Measurements from ENCODE around the gene KIF17.
"Not testable (repeated sequence)": the region's sequence is repeated elsewhere in the genome, so short reads cannot be mapped to it uniquely, and the experiment has no call there.

KIF17 gene

GRCh38 chr1:20682571-20683236 lies 35.1 kb downstream of the KIF17 start:
- Histone ChIP-seq H3K4me1 (ENCODE audit: control insufficient read depth, insufficient read depth, low read length) (no peaks in the 10 kb centered on the region), H3K4me2 (ENCODE audit: low read length) (no peak overlapping the region), H3K9ac (ENCODE audit: low read depth, low read length) (no peak overlapping the region), H3K36me3 (ENCODE audit: insufficient read depth, low read length) (no peaks in the 10 kb centered on the region), H3K4me3 (ENCODE audit: low read length) (no peak overlapping the region), H3K9me3 (replicated peaks; ENCODE audit: low read length) (no peaks in the 10 kb centered on the region), H3K27me3 (ENCODE audit: control insufficient read depth, insufficient read depth, low read length) (peaks cover 4% of the 10 kb centered on the region)

- Histone ChIP-seq H3K4me1 (ENCODE audit: control insufficient read depth, insufficient read depth, low read length) (no peaks in the 10 kb centered on the region), H3K9ac (ENCODE audit: low read depth, low read length) (no peak overlapping the region), H3K36me3 (ENCODE audit: insufficient read depth, low read length) (no peaks in the 10 kb centered on the region), H3K4me2 (ENCODE audit: low read length) (no peak overlapping the region), H3K4me3 (ENCODE audit: low read length) (no peak overlapping the region), H3K9me3 (replicated peaks; ENCODE audit: low read length) (no peaks in the 10 kb centered on the region), H3K27me3 (ENCODE audit: control insufficient read depth, insufficient read depth, low read length) (peaks cover 4% of the 10 kb centered on the region)
Measured at GRCh38 chr1:20681999-20682398, 35.8 kb downstream of the KIF17 start.

GRCh38 chr1:20680269-20680668 lies 37.5 kb downstream of the KIF17 start:
- Histone ChIP-seq H3K9me3 (replicated peaks; ENCODE audit: low read length) (no peaks in the 10 kb centered on the region), H3K27me3 (ENCODE audit: control insufficient read depth, insufficient read depth, low read length) (peaks cover 4% of the 10 kb centered on the region), H3K4me3 (ENCODE audit: low read length) (no peak overlapping the region), H3K4me1 (ENCODE audit: control insufficient read depth, insufficient read depth, low read length) (no peaks in the 10 kb centered on the region), H3K4me2 (ENCODE audit: low read length) (no peak overlapping the region), H3K36me3 (ENCODE audit: insufficient read depth, low read length) (no peaks in the 10 kb centered on the region), H3K9ac (ENCODE audit: low read depth, low read length) (no peak overlapping the region)

GRCh38 chr1:20678599-20678998 lies 39.2 kb downstream of the KIF17 start:
- Histone ChIP-seq H3K36me3 (ENCODE audit: insufficient read depth, low read length) (no peaks in the 10 kb centered on the region), H3K4me1 (ENCODE audit: control insufficient read depth, insufficient read depth, low read length) (no peaks in the 10 kb centered on the region), H3K9me3 (replicated peaks; ENCODE audit: low read length) (no peaks in the 10 kb centered on the region), H3K4me2 (ENCODE audit: low read length) (no peak overlapping the region), H3K27me3 (ENCODE audit: control insufficient read depth, insufficient read depth, low read length) (peaks cover 4% of the 10 kb centered on the region), H3K9ac (ENCODE audit: low read depth, low read length) (no peak overlapping the region), H3K4me3 (ENCODE audit: low read length) (no peak overlapping the region)

GRCh38 chr1:20673626-20674025 lies 44.2 kb downstream of the KIF17 start:
- H3K4me3 ChIP-seq (ENCODE audit: low read length); H3K27me3 ChIP-seq (ENCODE audit: control insufficient read depth, insufficient read depth, low read length); H3K9ac ChIP-seq (ENCODE audit: low read depth, low read length); H3K4me2 ChIP-seq (ENCODE audit: low read length); H3K36me3 ChIP-seq (ENCODE audit: insufficient read depth, low read length); H3K9me3 ChIP-seq (replicated peaks; ENCODE audit: low read length); H3K4me1 ChIP-seq (ENCODE audit: control insufficient read depth, insufficient read depth, low read length): not testable (repeated sequence)

GRCh38 chr1:20672265-20672632 lies 45.6 kb downstream of the KIF17 start:
- Histone ChIP-seq H3K36me3 (ENCODE audit: insufficient read depth, low read length) (no peaks in the 10 kb centered on the region), H3K9ac (ENCODE audit: low read depth, low read length) (no peak overlapping the region), H3K27me3 (ENCODE audit: control insufficient read depth, insufficient read depth, low read length) (no peaks in the 10 kb centered on the region)

GRCh38 chr1:20670936-20671335 lies 46.9 kb downstream of the KIF17 start:
- H3K4me3 ChIP-seq (ENCODE audit: low read length) = no peak overlapping the region
- no peaks in the 10 kb centered on the region for H3K27me3 ChIP-seq (ENCODE audit: control insufficient read depth, insufficient read depth, low read length)
- H3K9ac ChIP-seq (ENCODE audit: low read depth, low read length) = no peak overlapping the region
- no peaks in the 10 kb centered on the region for H3K4me1 ChIP-seq (ENCODE audit: control insufficient read depth, insufficient read depth, low read length)
- H3K9me3 ChIP-seq (replicated peaks; ENCODE audit: low read length) = no peaks in the 10 kb centered on the region
- H3K36me3 ChIP-seq (ENCODE audit: insufficient read depth, low read length) = no peaks in the 10 kb centered on the region
- no peak overlapping the region for H3K4me2 ChIP-seq (ENCODE audit: low read length)

More at GRCh38 chr1:20672265-20672632, 45.6 kb downstream of the KIF17 start:
- Histone ChIP-seq H3K4me1 (ENCODE audit: control insufficient read depth, insufficient read depth, low read length) (no peaks in the 10 kb centered on the region), H3K4me3 (ENCODE audit: low read length) (no peak overlapping the region), H3K4me2 (ENCODE audit: low read length) (no peak overlapping the region), H3K9me3 (replicated peaks; ENCODE audit: low read length) (no peaks in the 10 kb centered on the region)

- H3K4me1 ChIP-seq (ENCODE audit: control insufficient read depth, insufficient read depth, low read length) = no peaks in the 10 kb centered on the region
- no peaks in the 10 kb centered on the region for H3K27me3 ChIP-seq (ENCODE audit: control insufficient read depth, insufficient read depth, low read length)
- H3K4me2 ChIP-seq (ENCODE audit: low read length) = no peak overlapping the region
- H3K4me3 ChIP-seq (ENCODE audit: low read length) = no peak overlapping the region
- H3K9ac ChIP-seq (ENCODE audit: low read depth, low read length) = no peak overlapping the region
- no peaks in the 10 kb centered on the region for H3K36me3 ChIP-seq (ENCODE audit: insufficient read depth, low read length)
- H3K9me3 ChIP-seq (replicated peaks; ENCODE audit: low read length) = no peaks in the 10 kb centered on the region
Measured at GRCh38 chr1:20668581-20668980, 49.2 kb downstream of the KIF17 start.

- Histone ChIP-seq H3K27me3 (ENCODE audit: control insufficient read depth, insufficient read depth, low read length) (no peaks in the 10 kb centered on the region), H3K9ac (ENCODE audit: low read depth, low read length) (no peak overlapping the region), H3K4me3 (ENCODE audit: low read length) (no peak overlapping the region), H3K36me3 (ENCODE audit: insufficient read depth, low read length) (no peaks in the 10 kb centered on the region), H3K4me2 (ENCODE audit: low read length) (no peak overlapping the region), H3K4me1 (ENCODE audit: control insufficient read depth, insufficient read depth, low read length) (peaks cover 8% of the 10 kb centered on the region), H3K9me3 (replicated peaks; ENCODE audit: low read length) (no peaks in the 10 kb centered on the region)
Measured at GRCh38 chr1:20666804-20667203, 51.0 kb downstream of the KIF17 start.

GRCh38 chr1:20666146-20666545 lies 51.7 kb downstream of the KIF17 start:
- Histone ChIP-seq H3K27me3 (ENCODE audit: control insufficient read depth, insufficient read depth, low read length) (no peaks in the 10 kb centered on the region), H3K4me1 (ENCODE audit: control insufficient read depth, insufficient read depth, low read length) (peaks cover 9% of the 10 kb centered on the region), H3K9me3 (replicated peaks; ENCODE audit: low read length) (no peaks in the 10 kb centered on the region), H3K36me3 (ENCODE audit: insufficient read depth, low read length) (no peaks in the 10 kb centered on the region), H3K4me3 (ENCODE audit: low read length) (no peak overlapping the region), H3K4me2 (ENCODE audit: low read length) (no peak overlapping the region), H3K9ac (ENCODE audit: low read depth, low read length) (no peak overlapping the region)

GRCh38 chr1:20665726-20666125 lies 52.1 kb downstream of the KIF17 start:
- H3K4me1 ChIP-seq (ENCODE audit: control insufficient read depth, insufficient read depth, low read length) = peaks cover 9% of the 10 kb centered on the region
- H3K9me3 ChIP-seq (replicated peaks; ENCODE audit: low read length) = no peaks in the 10 kb centered on the region
- H3K4me3 ChIP-seq (ENCODE audit: low read length) = no peak overlapping the region
- no peak overlapping the region for H3K9ac ChIP-seq (ENCODE audit: low read depth, low read length)
- no peaks in the 10 kb centered on the region for H3K27me3 ChIP-seq (ENCODE audit: control insufficient read depth, insufficient read depth, low read length)
- H3K36me3 ChIP-seq (ENCODE audit: insufficient read depth, low read length) = no peaks in the 10 kb centered on the region
- H3K4me2 ChIP-seq (ENCODE audit: low read length) = no peak overlapping the region

GRCh38 chr1:20663969-20664715 lies 53.7 kb downstream of the KIF17 start:
- Histone ChIP-seq H3K4me1 (ENCODE audit: control insufficient read depth, insufficient read depth, low read length) (peaks cover 22% of the 10 kb centered on the region), H3K27me3 (ENCODE audit: control insufficient read depth, insufficient read depth, low read length) (no peaks in the 10 kb centered on the region), H3K9ac (ENCODE audit: low read depth, low read length) (no peak overlapping the region), H3K4me3 (ENCODE audit: low read length) (no peak overlapping the region), H3K9me3 (replicated peaks; ENCODE audit: low read length) (no peaks in the 10 kb centered on the region), H3K36me3 (ENCODE audit: insufficient read depth, low read length) (no peaks in the 10 kb centered on the region), H3K4me2 (ENCODE audit: low read length) (no peak overlapping the region)

Measured in skeletal muscle satellite cell (primary cell).